GM12892 (cell line): ENCODE data around the gene NIPBL.

Experiments used
- POLR2A ChIP-seq: IDR thresholded peaks from 2 replicates; pipeline ENCODE4 v1.6.1; 2011; ENCODE audit warnings: low read depth, low read length, control low read depth
- POLR2AphosphoS5 ChIP-seq: IDR thresholded peaks from 2 replicates; pipeline ENCODE4 v1.6.1; 2011; ENCODE audit warnings: low read depth, low read length, control low read depth
- TAF1 ChIP-seq: IDR thresholded peaks from 2 replicates; pipeline ENCODE4 v1.6.1; 2011; ENCODE audit warnings: low read depth, mild to moderate bottlenecking, control low read depth, low read length, borderline replicate concordance

- TF ChIP-seq POLR2A = no peak
- TF ChIP-seq POLR2AphosphoS5 = no peak
- no peak for TF ChIP-seq TAF1
Measured at GRCh38 chr5:36841677-36842076, 34.9 kb upstream of the NIPBL start.
